ENCODE measurements around the gene YY1. TPM values are rescaled to one million over a fixed set of nuclear protein-coding genes. Genes with fewer than 3 reads are reported as not detected.
A peak's percentile ranks its signal among the peaks of the same experiment; 100 is the strongest.

Gene YY1
- total and polyA plus RNA-seq, 2 experiments from 2014 or later: 27.0 to 73.4 TPM

GRCh38 chr14:100283984-100284881, 45.3 kb downstream of the YY1 start:
- no peaks in the 10 kb centered on the region for H3K27me3 ChIP-seq
- H3K4me3 ChIP-seq: no peak overlapping the region
- peaks cover 13% of the 10 kb centered on the region for H3K4me1 ChIP-seq (ENCODE audit: low read depth)
- DNase-seq (ENCODE audit: low read depth in 1 of 2, low spot score in 1 of 2): no peak
- H3K36me3 ChIP-seq: no peaks in the 10 kb centered on the region
- TF ChIP-seq CTCF (IDR thresholded peaks at IDR 0.05; ENCODE audit: low read depth, low read length): no peak
- H3K27ac ChIP-seq: no peak overlapping the region
- H3K9me3 ChIP-seq (ENCODE audit: low read depth): no peaks in the 10 kb centered on the region

GRCh38 chr14:100285021-100285912, 46.3 kb downstream of the YY1 start:
- peak; percentile 64 to 81 for DNase-seq (ENCODE audit: low read depth in 1 of 2, low spot score in 1 of 2)
- H3K27me3 ChIP-seq: no peaks in the 10 kb centered on the region
- peak; percentile 78 for TF ChIP-seq CTCF (IDR thresholded peaks at IDR 0.05; ENCODE audit: low read depth, low read length)

GRCh38 chr14:100285913-100286400, 47.0 kb downstream of the YY1 start:
- Histone ChIP-seq H3K9me3 (ENCODE audit: low read depth) (no peaks in the 10 kb centered on the region), H3K27ac (no peak overlapping the region), H3K36me3 (no peaks in the 10 kb centered on the region), H3K27me3 (no peaks in the 10 kb centered on the region), H3K4me1 (ENCODE audit: low read depth) (peaks cover 24% of the 10 kb centered on the region), H3K4me3 (peak overlapping the region; percentile 38)
- no peak for TF ChIP-seq CTCF (IDR thresholded peaks at IDR 0.05; ENCODE audit: low read depth, low read length)
- DNase-seq (ENCODE audit: low read depth in 1 of 2, low spot score in 1 of 2): no peak

More at GRCh38 chr14:100285021-100285912, 46.3 kb downstream of the YY1 start:
- no peaks in the 10 kb centered on the region for H3K9me3 ChIP-seq (ENCODE audit: low read depth)
- peak overlapping the region; percentile 38 for H3K4me3 ChIP-seq
- peak overlapping the region; percentile 4 for H3K27ac ChIP-seq
- H3K36me3 ChIP-seq: no peaks in the 10 kb centered on the region
- H3K4me1 ChIP-seq (ENCODE audit: low read depth): peaks cover 23% of the 10 kb centered on the region

DNA sequence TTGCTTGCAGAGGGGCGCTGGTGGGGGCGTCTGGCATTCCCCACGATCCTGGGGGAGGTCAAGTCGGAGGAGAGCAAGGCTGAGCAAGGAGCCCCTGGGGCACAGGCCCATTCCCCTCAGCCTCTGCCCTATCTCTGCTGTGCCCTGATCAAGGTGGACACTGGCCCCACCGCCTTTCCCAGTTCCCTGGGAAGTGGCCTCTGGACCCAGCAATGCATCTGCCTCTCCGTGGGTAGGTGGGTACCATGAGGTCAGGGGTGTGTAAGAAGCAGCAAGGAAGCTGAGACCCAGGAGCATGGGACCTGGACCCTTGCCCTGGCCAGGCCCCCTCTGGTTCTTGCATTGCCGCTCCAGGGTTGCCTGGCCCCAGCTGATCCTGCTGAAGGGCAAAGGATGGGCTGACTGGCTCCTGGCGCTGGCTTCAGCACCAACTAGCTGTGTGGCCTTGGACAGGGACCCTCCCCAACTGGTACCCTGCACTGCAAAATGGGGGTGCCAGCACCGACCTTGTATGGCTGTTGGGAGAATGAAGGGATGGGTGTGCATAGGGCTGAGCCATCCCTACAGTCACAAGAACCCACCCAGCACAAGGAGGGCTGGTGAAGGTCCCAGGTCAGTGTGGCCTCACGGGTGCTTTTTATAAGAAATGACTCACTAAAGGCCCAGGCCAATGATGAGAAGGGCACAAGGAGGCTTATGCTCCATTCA, 47.7 kb downstream of the YY1 start:
- no peak for DNase-seq (ENCODE audit: low read depth in 1 of 2, low spot score in 1 of 2)
- no peaks in the 10 kb centered on the region for H3K27me3 ChIP-seq
- no peak overlapping the region for H3K27ac ChIP-seq
- H3K4me1 ChIP-seq (ENCODE audit: low read depth): peaks cover 19% of the 10 kb centered on the region
- no peak for TF ChIP-seq CTCF (IDR thresholded peaks at IDR 0.05; ENCODE audit: low read depth, low read length)
- no peaks in the 10 kb centered on the region for H3K36me3 ChIP-seq
- H3K4me3 ChIP-seq: no peak overlapping the region
- no peaks in the 10 kb centered on the region for H3K9me3 ChIP-seq (ENCODE audit: low read depth)
